Measurements from ENCODE around the gene AEBP1. TPM values are rescaled to one million over a fixed set of nuclear protein-coding genes. Genes with fewer than 3 reads are reported as not detected.

Gene AEBP1
- total RNA-seq = 100 to 1,000 TPM in 1 of 4 donors, 10 to 100 TPM in 3; 20.1 to 127 (median 58.0) TPM

- peak in 1 of 3 donors; percentile 41 for DNase-seq
- no peaks in the 10 kb centered on the region for H3K9me3 ChIP-seq
- H3K4me3 ChIP-seq = peak within 1 kb of the TSS; percentile 28 to 60 (median 54)
- peaks cover 0 to 6% of the 10 kb centered on the region in 2 donors for H3K27me3 ChIP-seq
- TF ChIP-seq CTCF (IDR thresholded peaks at IDR 0.05) (no peak), POLR2A (IDR thresholded peaks at IDR 0.05) (no peak)
- H3K36me3 ChIP-seq = peaks cover 0 to 5% (median 0%) of the 10 kb centered on the region in 3 donors
- H3K4me1 ChIP-seq = no peaks in the 10 kb centered on the region
- H3K27ac ChIP-seq = peak within 1 kb of the TSS; percentile 64 to 85 (median 74)
These were observed at the start of gene AEBP1 for GRCh38 chr7:44103923-44104859. AEBP1 (plus strand) TSS chr7:44104345; CDS start chr7:44104666, 321 bp downstream.

- Histone ChIP-seq H3K36me3 (peaks cover 0 to 96% (median 0%) of the 10 kb centered on the region in 3 donors), H3K4me3 (no peak overlapping the region), H3K9me3 (no peaks in the 10 kb centered on the region), H3K27me3 (no peaks in the 10 kb centered on the region), H3K4me1 (peaks cover 0 to 21% (median 0%) of the 10 kb centered on the region in 4 donors), H3K27ac (peak overlapping the region in 1 of 4 donors; percentile 79)
- TF ChIP-seq CTCF (IDR thresholded peaks at IDR 0.05) (no peak), POLR2A (IDR thresholded peaks at IDR 0.05) (no peak)
- peak in 2 of 3 donors; percentile 9 to 39 for DNase-seq
These were observed 47.5 kb upstream of the AEBP1 start for GRCh38 chr7:44056681-44057080.

GRCh38 chr7:44057181-44057848, 46.8 kb upstream of the AEBP1 start:
- peak in 2 of 3 donors; percentile 12 to 42 for DNase-seq
- Histone ChIP-seq H3K9me3 (no peaks in the 10 kb centered on the region), H3K4me3 (no peak overlapping the region), H3K4me1 (peaks cover 0 to 21% (median 0%) of the 10 kb centered on the region in 4 donors), H3K36me3 (peaks cover 0 to 96% (median 0%) of the 10 kb centered on the region in 3 donors), H3K27ac (peak overlapping the region in 1 of 4 donors; percentile 79), H3K27me3 (no peaks in the 10 kb centered on the region)
- TF ChIP-seq CTCF (IDR thresholded peaks at IDR 0.05) (no peak), POLR2A (IDR thresholded peaks at IDR 0.05) (no peak)

GRCh38 chr7:44057849-44058758, 46.0 kb upstream of the AEBP1 start:
- peak in 2 of 3 donors; percentile 72 to 74 for DNase-seq
- Histone ChIP-seq H3K4me3 (no peak overlapping the region), H3K9me3 (no peaks in the 10 kb centered on the region), H3K36me3 (peaks cover 0 to 89% (median 0%) of the 10 kb centered on the region in 3 donors), H3K4me1 (peaks cover 0 to 21% (median 0%) of the 10 kb centered on the region in 4 donors), H3K27me3 (no peaks in the 10 kb centered on the region), H3K27ac (peak overlapping the region in 1 of 4 donors; percentile 79)
- TF ChIP-seq POLR2A (IDR thresholded peaks at IDR 0.05) (no peak), CTCF (IDR thresholded peaks at IDR 0.05) (peak in 1 of 6 experiments; percentile 19)
